WTC11 (cell line): Measurements from ENCODE around the gene SVOPL. TPM values are rescaled to one million over a fixed set of nuclear protein-coding genes. Genes with fewer than 3 reads are reported as not detected.

ENCODE experiments used
- ATAC-seq: fragments of 200-7000 bp; cut with Tn5 transposase; 2 replicates; pipeline ENCODE4 v1.10.0; 2021; ENCODE audit warnings: mild to moderate bottlenecking, moderate library complexity
- CTCF ChIA-PET: fragments of 300-600 bp; sonication (Branson Sonifier 250); formaldehyde crosslinking; loops from one replicate; lab custom pipeline; 2021; ENCODE audit warnings: antibody characterized with exemption; lab: Charles Lee
- POLR2A ChIA-PET: fragments of 350-600 bp; sonication (Branson Sonifier 250); formaldehyde crosslinking; loops from one replicate; lab custom pipeline; 2021; ENCODE audit warnings: antibody characterized with exemption; lab: Charles Lee
- DNase-seq: peaks from one replicate; pipeline ENCODE4 v3.0.0; 2021; ENCODE audit warnings: low spot score
- H3K27ac Mint-ChIP-seq: 2 replicates; pipeline ENCODE4 v1.8.0; 2021; ENCODE audit warnings: mixed read lengths
- H3K27me3 Mint-ChIP-seq: 2 replicates; pipeline ENCODE4 v1.8.0; 2021; ENCODE audit warnings: low read depth, mild to moderate bottlenecking, moderate library complexity, mixed read lengths
- H3K36me3 Mint-ChIP-seq: 2 replicates; pipeline ENCODE4 v1.8.0; 2021; ENCODE audit warnings: mixed read lengths
- H3K4me1 Mint-ChIP-seq: 2 replicates; pipeline ENCODE4 v1.8.0; 2022; ENCODE audit warnings: mixed read lengths
- H3K4me3 Mint-ChIP-seq: 2 replicates; pipeline ENCODE4 v1.8.0; 2021; ENCODE audit warnings: mild to moderate bottlenecking, moderate library complexity, mixed read lengths
- H3K9me3 Mint-ChIP-seq: 2 replicates; pipeline ENCODE4 v1.8.0; 2021; ENCODE audit warnings: mixed read lengths
- E2F4 ChIP-seq: sonication (generic); formaldehyde crosslinking; IDR thresholded peaks from 2 replicates; pipeline ENCODE4 v1.8.1; 2022; ENCODE audit warnings: low read depth, mild to moderate bottlenecking, moderate library complexity, missing genetic modification reagents, borderline replicate concordance
- E2F5 ChIP-seq: sonication (generic); formaldehyde crosslinking; IDR thresholded peaks from 2 replicates; pipeline ENCODE4 v1.8.1; 2022; ENCODE audit warnings: mild to moderate bottlenecking, moderate library complexity, missing genetic modification reagents
- FOXP4 ChIP-seq: sonication (generic); formaldehyde crosslinking; IDR thresholded peaks from 2 replicates; pipeline ENCODE4 v1.8.0; 2022; ENCODE audit warnings: mild to moderate bottlenecking, missing genetic modification reagents
- HMGA2 ChIP-seq: fragments of 250-450 bp; sonication (Bioruptor Pico); IDR thresholded peaks from 2 replicates; pipeline ENCODE4 v1.4.0; 2021; ENCODE audit warnings: mild to moderate bottlenecking, moderate library complexity
- NFATC4 ChIP-seq: fragments of 250-450 bp; sonication (Bioruptor Pico); IDR thresholded peaks from 2 replicates; pipeline ENCODE4 v1.9.0; 2021; ENCODE audit warnings: mild to moderate bottlenecking
- PRDM15 ChIP-seq: sonication (generic); formaldehyde crosslinking; IDR thresholded peaks from 2 replicates; pipeline ENCODE4 v1.8.0; 2022; ENCODE audit warnings: missing genetic modification reagents
- PRRX2 ChIP-seq: fragments of 250-450 bp; sonication (Bioruptor Pico); IDR thresholded peaks from 2 replicates; pipeline ENCODE4 v1.8.0; 2021; ENCODE audit warnings: mild to moderate bottlenecking
- SMAD4 ChIP-seq: sonication (generic); formaldehyde crosslinking; IDR thresholded peaks from 2 replicates; pipeline ENCODE4 v1.8.0; 2022; ENCODE audit warnings: mild to moderate bottlenecking, missing genetic modification reagents
- SOX15 ChIP-seq: fragments of 250-450 bp; sonication (Bioruptor Pico); IDR thresholded peaks from 2 replicates; pipeline ENCODE4 v1.9.0; 2021; ENCODE audit warnings: mild to moderate bottlenecking
- SP1 ChIP-seq: sonication (generic); formaldehyde crosslinking; conservative IDR thresholded peaks from 2 replicates; pipeline ENCODE4 v1.8.1; 2022; ENCODE audit warnings: missing genetic modification reagents
- TEAD4 ChIP-seq: sonication (generic); formaldehyde crosslinking; IDR thresholded peaks from 2 replicates; pipeline ENCODE4 v1.8.0; 2022; ENCODE audit warnings: mild to moderate bottlenecking, missing genetic modification reagents
- ZMAT4 ChIP-seq: fragments of 250-450 bp; sonication (Bioruptor Pico); IDR thresholded peaks from 2 replicates; pipeline ENCODE4 v1.9.0; 2021; ENCODE audit warnings: mild to moderate bottlenecking
- ZNF317 ChIP-seq: sonication (generic); formaldehyde crosslinking; IDR thresholded peaks from 2 replicates; pipeline ENCODE4 v1.8.1; 2023; ENCODE audit warnings: low read depth, mild to moderate bottlenecking, moderate library complexity, missing genetic modification reagents, borderline replicate concordance
- ZNF396 ChIP-seq: fragments of 250-450 bp; sonication (Bioruptor Pico); IDR thresholded peaks from 2 replicates; pipeline ENCODE4 v1.8.0; 2021; ENCODE audit warnings: mild to moderate bottlenecking, moderate library complexity, borderline replicate concordance
- total RNA-seq: library from RNA; stranded (reverse); gene quantifications from 3 replicates; pipeline ENCODE4 v1.2.3, GENCODE V29; 2021
- TF ChIP-seq, protein P1 (sequence below): fragments of 250-450 bp; sonication (Bioruptor Pico); IDR thresholded peaks from 2 replicates; pipeline ENCODE4 v1.8.0; 2021; ENCODE audit warnings: mild to moderate bottlenecking
- TF ChIP-seq, protein P2 (sequence below): sonication (generic); formaldehyde crosslinking; IDR thresholded peaks from 2 replicates; pipeline ENCODE4 v1.8.0; 2023; ENCODE audit warnings: missing genetic modification reagents
- TF ChIP-seq, protein P3 (sequence below): sonication (generic); formaldehyde crosslinking; IDR thresholded peaks from 2 replicates; pipeline ENCODE4 v1.8.1; 2023; ENCODE audit warnings: mild to moderate bottlenecking, missing genetic modification reagents

Gene SVOPL
- total RNA-seq, 1 experiment from 2014 or later, result 1.9 TPM

DNA sequence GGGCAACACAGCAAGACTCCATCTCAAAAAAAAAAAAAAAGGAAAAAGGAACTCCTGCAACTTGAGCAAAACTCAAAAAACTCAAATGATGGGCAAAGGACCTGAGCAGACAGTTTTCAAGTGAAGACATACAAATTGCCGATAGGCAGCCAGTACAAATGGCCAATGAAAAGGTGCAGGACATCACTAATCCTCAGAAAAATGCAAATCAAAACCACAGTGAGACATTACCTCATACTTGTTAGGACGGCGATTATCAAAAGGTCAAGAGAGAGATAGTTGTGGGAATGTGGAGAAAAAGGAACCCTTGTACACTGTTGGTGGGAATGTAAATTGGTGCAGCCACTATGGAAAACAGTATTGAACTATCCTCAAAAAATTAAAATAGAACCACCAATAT is 16.8 kb downstream of the SVOPL start (continued):
- TF ChIP-seq, protein P1, sequence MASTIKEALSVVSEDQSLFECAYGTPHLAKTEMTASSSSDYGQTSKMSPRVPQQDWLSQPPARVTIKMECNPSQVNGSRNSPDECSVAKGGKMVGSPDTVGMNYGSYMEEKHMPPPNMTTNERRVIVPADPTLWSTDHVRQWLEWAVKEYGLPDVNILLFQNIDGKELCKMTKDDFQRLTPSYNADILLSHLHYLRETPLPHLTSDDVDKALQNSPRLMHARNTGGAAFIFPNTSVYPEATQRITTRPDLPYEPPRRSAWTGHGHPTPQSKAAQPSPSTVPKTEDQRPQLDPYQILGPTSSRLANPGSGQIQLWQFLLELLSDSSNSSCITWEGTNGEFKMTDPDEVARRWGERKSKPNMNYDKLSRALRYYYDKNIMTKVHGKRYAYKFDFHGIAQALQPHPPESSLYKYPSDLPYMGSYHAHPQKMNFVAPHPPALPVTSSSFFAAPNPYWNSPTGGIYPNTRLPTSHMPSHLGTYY (CRISPR knock-in tag), result no peak
- no peak for TF ChIP-seq E2F5 (CRISPR knock-in tag)

GRCh38 chr7:138679793-138680192 is 21.4 kb downstream of the SVOPL start:
- CTCF ChIA-PET, result interaction anchor here (1.5 kb wide), 1 partner anchor 59 kb away, joined by 3 read pairs; no protein-coding TSS in a partner anchor
- Mint-ChIP-seq H3K27me3 (no peaks in the 10 kb centered on the region), H3K4me1 (peaks cover 13% of the 10 kb centered on the region), H3K9me3 (0 out of 2 replicates have a peak, but pooled peaks cover 3% of the 10 kb centered on the region), H3K36me3 (no peaks in the 10 kb centered on the region), H3K4me3 (no peak overlapping the region), H3K27ac (no peak overlapping the region)
- DNase-seq, result no peak
- POLR2A ChIA-PET, result interaction anchor here (0.6 kb wide), 1 partner anchor 30 kb away, joined by 3 read pairs; no protein-coding TSS in a partner anchor
- no peak for ATAC-seq
- no peak for TF ChIP-seq NFATC4 (CRISPR knock-in tag)
- TF ChIP-seq FOXP4, result no peak
- TF ChIP-seq E2F5 (CRISPR knock-in tag), result no peak
- TF ChIP-seq ZNF396 (CRISPR knock-in tag), result no peak
- TF ChIP-seq SP1 (CRISPR knock-in tag), result no peak
- TF ChIP-seq, protein P2, sequence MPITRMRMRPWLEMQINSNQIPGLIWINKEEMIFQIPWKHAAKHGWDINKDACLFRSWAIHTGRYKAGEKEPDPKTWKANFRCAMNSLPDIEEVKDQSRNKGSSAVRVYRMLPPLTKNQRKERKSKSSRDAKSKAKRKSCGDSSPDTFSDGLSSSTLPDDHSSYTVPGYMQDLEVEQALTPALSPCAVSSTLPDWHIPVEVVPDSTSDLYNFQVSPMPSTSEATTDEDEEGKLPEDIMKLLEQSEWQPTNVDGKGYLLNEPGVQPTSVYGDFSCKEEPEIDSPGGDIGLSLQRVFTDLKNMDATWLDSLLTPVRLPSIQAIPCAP (CRISPR knock-in tag), result no peak
- TF ChIP-seq SMAD4, result no peak

DNA sequence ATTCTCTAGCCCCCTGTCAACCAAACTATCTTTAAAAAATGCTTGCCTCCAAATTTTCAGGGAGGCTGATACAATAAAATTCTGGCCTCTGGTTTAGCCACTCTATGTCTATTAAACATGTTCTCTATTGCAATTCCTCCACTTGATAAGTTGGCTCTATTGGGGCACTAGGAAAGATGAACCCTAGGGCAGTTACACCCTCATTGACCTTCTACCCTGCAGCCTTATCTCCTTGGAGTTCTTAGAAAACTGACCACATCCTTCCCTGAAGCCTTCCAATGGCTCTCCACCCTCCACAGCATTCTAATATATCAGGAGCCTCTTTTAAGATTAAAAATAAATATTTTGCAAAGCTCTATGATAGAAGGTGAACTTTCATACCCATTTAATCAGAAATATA is 30.6 kb downstream of the SVOPL start:
- POLR2A ChIA-PET, result no interaction called here
- no peaks in the 10 kb centered on the region; the same call in 1 of the 2 replicates for H3K27me3 Mint-ChIP-seq
- no peak for TF ChIP-seq ZMAT4 (CRISPR knock-in tag)
- no peak for TF ChIP-seq PRRX2
- no peak for TF ChIP-seq TEAD4 (CRISPR knock-in tag)
- TF ChIP-seq, protein P1 (CRISPR knock-in tag), result no peak
- no peak for TF ChIP-seq SOX15 (CRISPR knock-in tag)
- TF ChIP-seq ZNF317 (CRISPR knock-in tag), result no peak
- TF ChIP-seq E2F4 (CRISPR knock-in tag), result no peak
- no peak for TF ChIP-seq PRDM15 (CRISPR knock-in tag)
- TF ChIP-seq, protein P3, sequence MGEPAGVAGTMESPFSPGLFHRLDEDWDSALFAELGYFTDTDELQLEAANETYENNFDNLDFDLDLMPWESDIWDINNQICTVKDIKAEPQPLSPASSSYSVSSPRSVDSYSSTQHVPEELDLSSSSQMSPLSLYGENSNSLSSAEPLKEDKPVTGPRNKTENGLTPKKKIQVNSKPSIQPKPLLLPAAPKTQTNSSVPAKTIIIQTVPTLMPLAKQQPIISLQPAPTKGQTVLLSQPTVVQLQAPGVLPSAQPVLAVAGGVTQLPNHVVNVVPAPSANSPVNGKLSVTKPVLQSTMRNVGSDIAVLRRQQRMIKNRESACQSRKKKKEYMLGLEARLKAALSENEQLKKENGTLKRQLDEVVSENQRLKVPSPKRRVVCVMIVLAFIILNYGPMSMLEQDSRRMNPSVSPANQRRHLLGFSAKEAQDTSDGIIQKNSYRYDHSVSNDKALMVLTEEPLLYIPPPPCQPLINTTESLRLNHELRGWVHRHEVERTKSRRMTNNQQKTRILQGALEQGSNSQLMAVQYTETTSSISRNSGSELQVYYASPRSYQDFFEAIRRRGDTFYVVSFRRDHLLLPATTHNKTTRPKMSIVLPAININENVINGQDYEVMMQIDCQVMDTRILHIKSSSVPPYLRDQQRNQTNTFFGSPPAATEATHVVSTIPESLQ (CRISPR knock-in tag), result no peak
- no peak for TF ChIP-seq HMGA2 (CRISPR knock-in tag)
- peaks cover 11% of the 10 kb centered on the region for H3K36me3 Mint-ChIP-seq
- H3K9me3 Mint-ChIP-seq, result peaks cover 28% of the 10 kb centered on the region
- H3K27ac Mint-ChIP-seq, result no peak overlapping the region
- CTCF ChIA-PET, result no interaction called here
- no peak for DNase-seq
- H3K4me1 Mint-ChIP-seq, result peaks cover 45% of the 10 kb centered on the region
- ATAC-seq, result no peak
- no peak overlapping the region for H3K4me3 Mint-ChIP-seq
